Measurements from ENCODE around the gene PTPN14.

Gene PTPN14

GRCh38 chr1:214567481-214567980 is 16.1 kb upstream of the PTPN14 start:
- TF ChIP-seq CTCF (IDR thresholded peaks at IDR 0.05; ENCODE audit: borderline replicate concordance, control extremely low read depth, extremely low read depth, insufficient read depth, missing control alignments) = no peak
- in situ Hi-C loops (cut with MboI; ENCODE audit: low sequenced_read_pairs, unreplicated experiment) = no loop called here
- no peak for DNase-seq (ENCODE audit: low spot score)

- no peak for DNase-seq (ENCODE audit: low spot score)
- TF ChIP-seq CTCF (IDR thresholded peaks at IDR 0.05; ENCODE audit: borderline replicate concordance, control extremely low read depth, extremely low read depth, insufficient read depth, missing control alignments) = no peak
- in situ Hi-C loops (cut with MboI; ENCODE audit: low sequenced_read_pairs, unreplicated experiment) = no loop called here
Measured at GRCh38 chr1:214566158-214567104, 15.0 kb upstream of the PTPN14 start.

GRCh38 chr1:214565310-214565709 is 13.9 kb upstream of the PTPN14 start:
- no peak for TF ChIP-seq CTCF (IDR thresholded peaks at IDR 0.05; ENCODE audit: borderline replicate concordance, control extremely low read depth, extremely low read depth, insufficient read depth, missing control alignments)
- DNase-seq (ENCODE audit: low spot score) = no peak
- in situ Hi-C loops (cut with MboI; ENCODE audit: low sequenced_read_pairs, unreplicated experiment) = no loop called here

GRCh38 chr1:214563881-214564280 is 12.5 kb upstream of the PTPN14 start:
- DNase-seq (ENCODE audit: low spot score) = no peak
- no peak for TF ChIP-seq CTCF (IDR thresholded peaks at IDR 0.05; ENCODE audit: borderline replicate concordance, control extremely low read depth, extremely low read depth, insufficient read depth, missing control alignments)
- in situ Hi-C loops (cut with MboI; ENCODE audit: low sequenced_read_pairs, unreplicated experiment) = no loop called here

GRCh38 chr1:214557952-214558735 is 6.7 kb upstream of the PTPN14 start:
- in situ Hi-C loops (cut with MboI; ENCODE audit: low sequenced_read_pairs, unreplicated experiment) = no loop called here
- DNase-seq (ENCODE audit: low spot score) = no peak
- no peak for TF ChIP-seq CTCF (IDR thresholded peaks at IDR 0.05; ENCODE audit: borderline replicate concordance, control extremely low read depth, extremely low read depth, insufficient read depth, missing control alignments)

GRCh38 chr1:214553142-214553710 is 1.8 kb upstream of the PTPN14 start:
- in situ Hi-C loops (cut with MboI; ENCODE audit: low sequenced_read_pairs, unreplicated experiment) = no loop called here
- no peak for TF ChIP-seq CTCF (IDR thresholded peaks at IDR 0.05; ENCODE audit: borderline replicate concordance, control extremely low read depth, extremely low read depth, insufficient read depth, missing control alignments)
- no peak for DNase-seq (ENCODE audit: low spot score)
